MCF 10A (cell line): Measurements from ENCODE around the gene DIP2C. TPM values are rescaled to one million over a fixed set of nuclear protein-coding genes. Genes with fewer than 3 reads are reported as not detected.

Experiments used
- BruUV-seq: library from RNA; stranded (reverse); fragments of 400-500 nt; replicated peaks from 2 replicates; lab custom pipeline; 2021; lab: Mats Ljungman, UMichigan
- CTCF ChIA-PET: fragments of 300-600 bp; sonication (Branson Sonifier 250); formaldehyde crosslinking; extraction: SDS; loops from one replicate; lab custom pipeline; 2021; ENCODE audit warnings: antibody characterized with exemption, inconsistent platforms; lab: Yijun Ruan, JAX
- POLR2A ChIA-PET: fragments of 300-600, 350-650 bp; sonication (Branson Sonifier 250); formaldehyde crosslinking; extraction: SDS; loops from one replicate; lab custom pipeline; 2020; ENCODE audit warnings: antibody characterized with exemption, inconsistent platforms; lab: Yijun Ruan, JAX
- DNase-seq: peaks from one replicate; pipeline ENCODE4 v3.0.0-alpha.2; 2018; ENCODE audit not compliant: unreplicated experiment
- H3K27ac Mint-ChIP-seq: one replicate; pipeline ENCODE4 v1.8.0; 2022; ENCODE audit warnings: mild to moderate bottlenecking, low read depth, mixed read lengths; ENCODE audit not compliant: unreplicated experiment
- H3K27me3 Mint-ChIP-seq: one replicate; pipeline ENCODE4 v1.8.0; 2022; ENCODE audit warnings: mixed read lengths; ENCODE audit not compliant: insufficient read depth, unreplicated experiment
- H3K36me3 Mint-ChIP-seq: one replicate; pipeline ENCODE4 v1.8.0; 2022; ENCODE audit warnings: mild to moderate bottlenecking, moderate library complexity, mixed read lengths; ENCODE audit not compliant: insufficient read depth, unreplicated experiment
- H3K4me1 Mint-ChIP-seq: one replicate; pipeline ENCODE4 v1.8.0; 2022; ENCODE audit warnings: mixed read lengths; ENCODE audit not compliant: insufficient read depth, unreplicated experiment
- H3K4me3 Mint-ChIP-seq: one replicate; pipeline ENCODE4 v1.8.0; 2022; ENCODE audit warnings: mild to moderate bottlenecking, moderate library complexity, mixed read lengths; ENCODE audit not compliant: unreplicated experiment
- H3K9me3 Mint-ChIP-seq: one replicate; pipeline ENCODE4 v1.8.0; 2022; ENCODE audit warnings: mixed read lengths; ENCODE audit not compliant: unreplicated experiment
- CTCF ChIP-seq: fragments of 200-600 bp; IDR thresholded peaks from one replicate; pipeline ENCODE4 v1.8.0; 2022; ENCODE audit warnings: antibody characterized with exemption, mild to moderate bottlenecking; ENCODE audit not compliant: unreplicated experiment
- intact Hi-C: fragments of 100-400 bp; cut with micrococcal nuclease; formaldehyde crosslinking; loops from 2 replicates; pipeline ENCODE4 v1.14.1; 2022
- total RNA-seq: library from RNA; stranded (reverse); gene quantifications from 2 replicates; pipeline ENCODE4 v1.2.3, GENCODE V29; 2022

The DIP2C gene
- total RNA-seq, 1 experiment from 2014 or later, result 0.37 TPM

DNA sequence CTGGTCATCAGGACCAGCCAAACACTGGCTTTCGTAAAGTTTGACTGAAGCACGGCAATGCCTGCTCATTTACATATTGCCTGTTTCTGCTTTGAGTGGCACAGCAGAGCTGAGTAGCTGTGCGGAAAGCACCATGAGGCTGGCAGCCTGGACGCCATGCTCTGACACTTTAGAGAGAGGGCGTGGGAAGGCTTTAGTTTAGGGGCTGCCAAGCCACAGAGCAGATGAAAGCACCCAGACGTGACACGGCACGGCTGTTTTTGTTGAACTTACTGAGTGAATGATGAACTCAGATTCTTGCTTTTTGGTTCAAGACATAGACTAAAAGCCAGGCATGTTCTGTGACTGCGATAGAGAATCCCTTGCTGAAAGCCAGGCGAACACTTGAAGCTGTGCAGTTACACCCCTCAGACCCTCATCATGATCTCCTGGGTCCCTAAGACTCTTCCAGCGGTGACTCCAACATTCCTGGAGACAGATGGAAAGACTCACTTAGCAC, 372.1 kb downstream of the DIP2C start:
- CTCF ChIA-PET, result no interaction called here

DNA sequence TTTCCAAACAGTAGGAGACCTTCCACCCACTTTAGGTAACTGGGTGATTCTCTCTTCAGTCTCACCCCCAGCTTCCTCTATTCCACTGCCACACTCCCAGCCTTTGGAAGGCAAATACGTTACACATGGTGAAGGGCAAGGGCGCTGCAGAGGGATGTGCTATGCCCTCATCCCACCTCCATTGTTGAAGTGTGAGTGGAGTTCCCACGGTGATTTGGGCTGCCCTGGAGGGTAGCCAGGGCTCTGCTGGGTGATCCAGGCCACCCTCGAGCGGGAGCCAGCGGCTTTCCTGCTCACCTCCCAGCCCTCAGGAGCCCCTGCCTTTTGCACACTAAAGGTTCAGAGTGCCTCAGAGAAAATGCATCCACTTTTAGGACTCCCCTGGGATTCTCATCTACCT, 373.1 kb downstream of the DIP2C start:
- Mint-ChIP-seq H3K27me3 (no peaks in the 10 kb centered on the region), H3K4me1 (no peaks in the 10 kb centered on the region), H3K9me3 (no peaks in the 10 kb centered on the region), H3K27ac (no peak overlapping the region), H3K36me3 (no peaks in the 10 kb centered on the region), H3K4me3 (no peak overlapping the region)
- TF ChIP-seq CTCF, result no peak
- no peak for DNase-seq
- CTCF ChIA-PET, result no interaction called here
- intact Hi-C loops, result no loop called here
- BruUV-seq, result no TSS peak
- POLR2A ChIA-PET, result no interaction called here

More for the DNA sequence above, 372.1 kb downstream of the DIP2C start:
- TF ChIP-seq CTCF, result no peak
- H3K27ac Mint-ChIP-seq, result no peak overlapping the region
- intact Hi-C loops, result no loop called here
- DNase-seq, result no peak
- POLR2A ChIA-PET, result interaction anchor here (0.6 kb wide), 1 partner anchor 97 kb away, joined by 3 read pairs; no protein-coding TSS in a partner anchor
- no peaks in the 10 kb centered on the region for H3K9me3 Mint-ChIP-seq
- no peaks in the 10 kb centered on the region for H3K36me3 Mint-ChIP-seq
- H3K4me3 Mint-ChIP-seq, result no peak overlapping the region
- H3K4me1 Mint-ChIP-seq, result no peaks in the 10 kb centered on the region
- no TSS peak for BruUV-seq
- no peaks in the 10 kb centered on the region for H3K27me3 Mint-ChIP-seq

DNA sequence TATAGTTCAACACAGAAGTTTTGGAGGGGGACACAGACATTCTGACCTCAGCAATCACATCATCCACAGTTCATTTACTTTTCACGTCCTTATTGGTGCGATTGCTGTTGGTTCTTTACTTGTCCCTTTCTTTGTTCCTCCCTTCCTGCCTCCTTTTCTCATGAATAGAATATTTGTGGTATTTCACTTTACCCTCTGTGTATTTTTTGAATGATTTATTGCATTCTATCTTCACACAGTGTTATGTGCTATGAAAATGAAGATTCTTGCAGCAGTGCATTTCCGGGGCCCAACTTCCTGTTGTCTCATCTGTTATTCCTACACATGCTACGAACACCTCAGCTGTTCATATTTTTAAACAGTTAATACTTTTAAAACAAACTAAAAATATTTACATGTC, 374.6 kb downstream of the DIP2C start:
- Mint-ChIP-seq H3K27me3 (no peaks in the 10 kb centered on the region), H3K27ac (no peak overlapping the region), H3K9me3 (no peaks in the 10 kb centered on the region), H3K4me1 (no peaks in the 10 kb centered on the region), H3K36me3 (no peaks in the 10 kb centered on the region), H3K4me3 (no peak overlapping the region)
- DNase-seq, result no peak
- ChIA-PET POLR2A (no interaction called here), CTCF (no interaction called here)
- no peak for TF ChIP-seq CTCF
- no TSS peak for BruUV-seq
- intact Hi-C loops, result no loop called here

DNA sequence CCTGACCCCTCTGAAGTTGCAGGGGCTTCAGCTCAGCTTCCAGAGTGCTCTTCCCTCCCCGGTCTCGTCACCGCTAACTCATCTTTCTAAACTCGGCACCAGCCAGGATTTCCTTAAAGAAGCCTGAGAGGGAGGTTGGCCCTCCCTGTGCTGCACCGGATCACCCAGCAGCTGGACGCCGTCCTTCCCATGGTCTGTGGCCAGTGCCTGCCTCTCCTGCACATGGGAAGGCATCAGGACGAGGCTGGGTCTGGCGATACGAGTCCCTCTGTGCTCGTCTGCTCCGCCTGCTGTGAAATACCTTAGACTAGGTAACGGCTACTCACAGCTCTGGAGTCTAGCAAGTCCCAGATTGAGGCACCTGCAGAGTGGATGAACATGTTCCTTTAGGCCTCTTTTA, 375.1 kb downstream of the DIP2C start:
- POLR2A ChIA-PET, result no interaction called here
- intact Hi-C loops, result no loop called here

More for the DNA sequence above, 375.1 kb downstream of the DIP2C start:
- no TSS peak for BruUV-seq
- Mint-ChIP-seq H3K27ac (no peak overlapping the region), H3K27me3 (no peaks in the 10 kb centered on the region), H3K4me1 (no peaks in the 10 kb centered on the region), H3K4me3 (no peak overlapping the region), H3K9me3 (no peaks in the 10 kb centered on the region), H3K36me3 (no peaks in the 10 kb centered on the region)
- no peak for DNase-seq
- no peak for TF ChIP-seq CTCF
- CTCF ChIA-PET, result no interaction called here
